Measurements from ENCODE around the gene IL1RL1. TPM values are rescaled to one million over a fixed set of nuclear protein-coding genes. Genes with fewer than 3 reads are reported as not detected.
"Not testable (repeated sequence)": the region's sequence is repeated elsewhere in the genome, so short reads cannot be mapped to it uniquely, and the experiment has no call there.

IL1RL1 gene
- total RNA-seq, 1 experiment from 2014 or later = 5.7 TPM

DNA sequence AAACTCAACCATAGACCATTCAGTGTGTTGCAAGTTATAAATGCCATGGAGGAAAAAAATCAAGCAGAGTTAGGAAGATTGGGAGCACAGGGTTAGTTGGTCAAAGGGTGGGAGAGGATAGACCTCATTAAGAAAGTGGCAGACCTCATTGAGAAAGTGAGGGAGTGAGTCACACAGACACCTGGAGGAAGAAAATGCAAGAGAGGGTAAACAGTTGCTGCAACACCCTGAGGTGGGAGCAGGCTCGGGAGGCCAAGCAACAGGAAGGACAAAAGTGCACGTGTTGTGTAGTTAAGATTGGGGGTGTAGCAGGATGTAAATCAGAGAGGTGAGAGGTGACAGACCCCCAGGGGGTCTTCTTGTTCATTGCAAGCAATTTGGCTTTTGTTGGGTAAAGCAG lies 6.4 kb downstream of the IL1RL1 start:
- H2AFZ ChIP-seq (ENCODE audit: low read length) = no peak overlapping the region
- intact Hi-C loops (cut with micrococcal nuclease) = no loop called here
- H3K9ac ChIP-seq (ENCODE audit: low read length) = no peak overlapping the region
- H3K79me2 ChIP-seq (ENCODE audit: low read length) = no peaks in the 10 kb centered on the region
- no peaks in the 10 kb centered on the region for H3K36me3 ChIP-seq (ENCODE audit: low read depth, low read length)
- no peaks in the 10 kb centered on the region for H4K20me1 ChIP-seq (ENCODE audit: low read length)
- no peaks in the 10 kb centered on the region for H3K27me3 ChIP-seq (ENCODE audit: low read length)
- H3K4me1 ChIP-seq (ENCODE audit: insufficient read depth, low read length) = peaks cover 10% of the 10 kb centered on the region
- no peaks in the 10 kb centered on the region for H3F3A ChIP-seq (ENCODE audit: low read length, unreplicated experiment)
- TF ChIP-seq, protein P1, sequence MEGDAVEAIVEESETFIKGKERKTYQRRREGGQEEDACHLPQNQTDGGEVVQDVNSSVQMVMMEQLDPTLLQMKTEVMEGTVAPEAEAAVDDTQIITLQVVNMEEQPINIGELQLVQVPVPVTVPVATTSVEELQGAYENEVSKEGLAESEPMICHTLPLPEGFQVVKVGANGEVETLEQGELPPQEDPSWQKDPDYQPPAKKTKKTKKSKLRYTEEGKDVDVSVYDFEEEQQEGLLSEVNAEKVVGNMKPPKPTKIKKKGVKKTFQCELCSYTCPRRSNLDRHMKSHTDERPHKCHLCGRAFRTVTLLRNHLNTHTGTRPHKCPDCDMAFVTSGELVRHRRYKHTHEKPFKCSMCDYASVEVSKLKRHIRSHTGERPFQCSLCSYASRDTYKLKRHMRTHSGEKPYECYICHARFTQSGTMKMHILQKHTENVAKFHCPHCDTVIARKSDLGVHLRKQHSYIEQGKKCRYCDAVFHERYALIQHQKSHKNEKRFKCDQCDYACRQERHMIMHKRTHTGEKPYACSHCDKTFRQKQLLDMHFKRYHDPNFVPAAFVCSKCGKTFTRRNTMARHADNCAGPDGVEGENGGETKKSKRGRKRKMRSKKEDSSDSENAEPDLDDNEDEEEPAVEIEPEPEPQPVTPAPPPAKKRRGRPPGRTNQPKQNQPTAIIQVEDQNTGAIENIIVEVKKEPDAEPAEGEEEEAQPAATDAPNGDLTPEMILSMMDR (conservative IDR thresholded peaks at IDR 0.05; ENCODE audit: low read depth, low read length) = no peak
- TF ChIP-seq EZH2phosphoT487 (IDR thresholded peaks at IDR 0.05; ENCODE audit: borderline replicate concordance, low read length) (no peak), EZH2 (IDR thresholded peaks at IDR 0.05; ENCODE audit: low read length, unreplicated experiment) (no peak)
- 0 out of 2 replicates have a peak, but pooled peaks cover 6% of the 10 kb centered on the region for H3K9me3 ChIP-seq (ENCODE audit: low read length)
- BruUV-seq (replicated peaks) = no TSS peak
- DNase-seq (no peak), ATAC-seq (no peak)
- ChIA-PET CTCF (no interaction called here), POLR2A (ENCODE audit: unreplicated experiment) (no interaction called here)
- H3K4me2 ChIP-seq (ENCODE audit: low read length) = no peak overlapping the region
- H3K27ac ChIP-seq (ENCODE audit: low read length) = no peak overlapping the region
- H3K9me2 ChIP-seq (replicated peaks; ENCODE audit: low read length) = no peaks in the 10 kb centered on the region
- H3K4me3 ChIP-seq (ENCODE audit: low read length) = no peak overlapping the region

DNA sequence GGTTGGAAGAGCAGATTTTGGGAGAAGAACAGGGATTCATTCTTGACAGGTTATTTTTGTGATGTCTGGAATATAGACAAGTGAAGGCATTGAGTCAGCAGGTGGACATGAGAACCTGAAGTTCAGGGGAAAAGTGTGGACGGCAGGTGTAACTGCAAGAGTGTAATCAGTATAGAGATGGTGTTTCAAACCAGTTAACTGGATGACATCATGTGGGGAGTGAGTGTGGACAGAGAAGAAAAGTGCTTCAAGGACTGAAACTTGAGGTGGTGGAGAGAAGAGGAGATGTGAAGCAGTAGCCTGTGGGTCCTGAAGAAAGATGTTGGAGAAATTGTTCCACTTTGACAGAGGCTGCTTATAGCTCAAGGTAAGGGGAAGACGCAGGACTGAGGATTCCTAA lies 7.1 kb downstream of the IL1RL1 start:
- Histone ChIP-seq H3K9me2 (replicated peaks; ENCODE audit: low read length) (no peaks in the 10 kb centered on the region), H4K20me1 (ENCODE audit: low read length) (no peaks in the 10 kb centered on the region), H3K4me2 (ENCODE audit: low read length) (no peak overlapping the region), H3K36me3 (ENCODE audit: low read depth, low read length) (no peaks in the 10 kb centered on the region), H2AFZ (ENCODE audit: low read length) (no peak overlapping the region), H3K79me2 (ENCODE audit: low read length) (no peaks in the 10 kb centered on the region), H3K4me1 (ENCODE audit: insufficient read depth, low read length) (peaks cover 5% of the 10 kb centered on the region), H3K9ac (ENCODE audit: low read length) (no peak overlapping the region), H3K4me3 (ENCODE audit: low read length) (no peak overlapping the region), H3K27ac (ENCODE audit: low read length) (no peak overlapping the region), H3F3A (ENCODE audit: low read length, unreplicated experiment) (no peaks in the 10 kb centered on the region), H3K9me3 (ENCODE audit: low read length) (0 out of 2 replicates have a peak, but pooled peaks cover 6% of the 10 kb centered on the region), H3K27me3 (ENCODE audit: low read length) (no peaks in the 10 kb centered on the region)
- CTCF ChIA-PET = no interaction called here
- BruUV-seq (replicated peaks) = no TSS peak
- ATAC-seq (no peak), DNase-seq (no peak)
- TF ChIP-seq EZH2phosphoT487 (IDR thresholded peaks at IDR 0.05; ENCODE audit: borderline replicate concordance, low read length) (no peak), EZH2 (IDR thresholded peaks at IDR 0.05; ENCODE audit: low read length, unreplicated experiment) (no peak)
- TF ChIP-seq, protein P1 (conservative IDR thresholded peaks at IDR 0.05; ENCODE audit: low read depth, low read length) = no peak
- intact Hi-C loops (cut with micrococcal nuclease) = no loop called here
- POLR2A ChIA-PET (ENCODE audit: unreplicated experiment) = no interaction called here

GRCh38 chr2:102321941-102322719 lies 10.8 kb downstream of the IL1RL1 start:
- H3K4me2 ChIP-seq (ENCODE audit: low read length) = no peak overlapping the region
- H3K9ac ChIP-seq (ENCODE audit: low read length) = no peak overlapping the region
- no peaks in the 10 kb centered on the region for H3K36me3 ChIP-seq (ENCODE audit: low read depth, low read length)
- H3K27me3 ChIP-seq (ENCODE audit: low read length) = no peaks in the 10 kb centered on the region
- ChIA-PET POLR2A (ENCODE audit: unreplicated experiment) (no interaction called here), CTCF (no interaction called here)
- ATAC-seq (no peak), DNase-seq (no peak)
- H3K9me3 ChIP-seq (ENCODE audit: low read length) = no peaks in the 10 kb centered on the region
- H3K27ac ChIP-seq (ENCODE audit: low read length) = no peak overlapping the region
- no peak overlapping the region for H2AFZ ChIP-seq (ENCODE audit: low read length)
- H4K20me1 ChIP-seq (ENCODE audit: low read length) = no peaks in the 10 kb centered on the region
- intact Hi-C loops (cut with micrococcal nuclease) = no loop called here
- no peak for TF ChIP-seq EZH2 (IDR thresholded peaks at IDR 0.05; ENCODE audit: low read length, unreplicated experiment)
- TF ChIP-seq, protein P1 (conservative IDR thresholded peaks at IDR 0.05; ENCODE audit: low read depth, low read length) = no peak
- no peak for TF ChIP-seq EZH2phosphoT487 (IDR thresholded peaks at IDR 0.05; ENCODE audit: borderline replicate concordance, low read length)
- no peaks in the 10 kb centered on the region for H3K9me2 ChIP-seq (replicated peaks; ENCODE audit: low read length)
- no peaks in the 10 kb centered on the region for H3K79me2 ChIP-seq (ENCODE audit: low read length)
- H3F3A ChIP-seq (ENCODE audit: low read length, unreplicated experiment) = no peaks in the 10 kb centered on the region
- no TSS peak for BruUV-seq (replicated peaks)
- no peak overlapping the region for H3K4me3 ChIP-seq (ENCODE audit: low read length)
- H3K4me1 ChIP-seq (ENCODE audit: insufficient read depth, low read length) = peaks cover 4% of the 10 kb centered on the region; the same call in 1 of the 2 replicates

GRCh38 chr2:102324914-102325313 lies 13.6 kb downstream of the IL1RL1 start:
- H3K4me3 ChIP-seq (ENCODE audit: low read length); H3F3A ChIP-seq (ENCODE audit: low read length, unreplicated experiment); H2AFZ ChIP-seq (ENCODE audit: low read length); H3K36me3 ChIP-seq (ENCODE audit: low read depth, low read length); intact Hi-C loops (cut with micrococcal nuclease); H3K9me2 ChIP-seq (replicated peaks; ENCODE audit: low read length); BruUV-seq (replicated peaks); H3K79me2 ChIP-seq (ENCODE audit: low read length); H3K27ac ChIP-seq (ENCODE audit: low read length); H3K9ac ChIP-seq (ENCODE audit: low read length); DNase-seq; H3K9me3 ChIP-seq (ENCODE audit: low read length); H3K27me3 ChIP-seq (ENCODE audit: low read length); CTCF ChIA-PET; H4K20me1 ChIP-seq (ENCODE audit: low read length); ATAC-seq; H3K4me2 ChIP-seq (ENCODE audit: low read length); H3K4me1 ChIP-seq (ENCODE audit: insufficient read depth, low read length); POLR2A ChIA-PET (ENCODE audit: unreplicated experiment): not testable (repeated sequence)
